ENCODE results near the gene EXOC6. TPM values are rescaled to one million over a fixed set of nuclear protein-coding genes. Genes with fewer than 3 reads are reported as not detected.

Gene EXOC6
- total and polyA plus RNA-seq, 9 donors: 6.2 to 12.8 (median 9.7) TPM

DNA sequence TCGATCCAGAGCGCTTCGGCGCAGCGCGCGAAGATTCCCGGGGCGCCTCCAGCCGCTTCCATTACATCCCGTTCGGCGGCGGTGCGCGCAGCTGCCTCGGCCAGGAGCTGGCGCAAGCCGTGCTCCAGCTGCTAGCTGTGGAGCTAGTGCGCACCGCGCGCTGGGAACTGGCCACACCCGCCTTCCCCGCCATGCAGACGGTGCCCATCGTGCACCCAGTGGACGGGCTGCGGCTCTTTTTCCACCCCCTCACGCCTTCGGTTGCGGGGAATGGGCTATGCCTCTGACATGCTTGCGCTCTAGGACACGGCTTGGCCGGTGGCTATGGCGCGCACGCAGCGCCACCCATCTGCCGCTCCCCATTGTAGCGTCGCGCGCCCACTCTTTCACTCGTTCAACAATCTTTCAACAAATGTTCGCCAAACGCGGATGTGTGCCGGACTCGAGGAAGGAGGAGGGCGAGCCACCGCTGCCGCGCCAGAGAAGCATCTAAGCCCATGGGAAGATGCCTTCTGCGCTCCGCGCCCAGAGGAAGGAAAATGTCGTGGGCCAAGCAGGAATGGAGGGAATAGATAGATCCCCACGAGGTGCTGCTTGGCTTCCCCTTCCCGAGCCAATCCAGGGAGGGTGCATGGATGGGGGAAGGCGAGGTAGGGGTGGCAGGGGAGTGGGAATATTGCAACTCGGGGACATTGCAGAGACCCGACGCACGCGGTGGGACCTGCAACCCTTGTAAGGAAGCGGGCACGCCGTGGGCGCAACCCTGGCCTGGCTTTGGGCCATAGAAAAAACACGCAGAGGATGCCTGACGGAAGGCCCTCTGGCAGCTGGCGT lies 220.3 kb downstream of the EXOC6 start:
- no peak overlapping the region for H3K4me3 ChIP-seq
- intact Hi-C loops (cut with DNase I): no loop called here
- no peaks in the 10 kb centered on the region for H3K27me3 ChIP-seq
- WGBS, 3 donors: 2 to 3% (median 2%) methylated on average over 71 to 73 of the region's 73 CpGs
- no peaks in the 10 kb centered on the region for H3K36me3 ChIP-seq
- DNase-seq: no peak
- no peaks in the 10 kb centered on the region for H3K9me3 ChIP-seq
- TF ChIP-seq POLR2A (IDR thresholded peaks at IDR 0.05) (no peak), EP300 (IDR thresholded peaks at IDR 0.05) (no peak)
- TF ChIP-seq, protein P1, sequence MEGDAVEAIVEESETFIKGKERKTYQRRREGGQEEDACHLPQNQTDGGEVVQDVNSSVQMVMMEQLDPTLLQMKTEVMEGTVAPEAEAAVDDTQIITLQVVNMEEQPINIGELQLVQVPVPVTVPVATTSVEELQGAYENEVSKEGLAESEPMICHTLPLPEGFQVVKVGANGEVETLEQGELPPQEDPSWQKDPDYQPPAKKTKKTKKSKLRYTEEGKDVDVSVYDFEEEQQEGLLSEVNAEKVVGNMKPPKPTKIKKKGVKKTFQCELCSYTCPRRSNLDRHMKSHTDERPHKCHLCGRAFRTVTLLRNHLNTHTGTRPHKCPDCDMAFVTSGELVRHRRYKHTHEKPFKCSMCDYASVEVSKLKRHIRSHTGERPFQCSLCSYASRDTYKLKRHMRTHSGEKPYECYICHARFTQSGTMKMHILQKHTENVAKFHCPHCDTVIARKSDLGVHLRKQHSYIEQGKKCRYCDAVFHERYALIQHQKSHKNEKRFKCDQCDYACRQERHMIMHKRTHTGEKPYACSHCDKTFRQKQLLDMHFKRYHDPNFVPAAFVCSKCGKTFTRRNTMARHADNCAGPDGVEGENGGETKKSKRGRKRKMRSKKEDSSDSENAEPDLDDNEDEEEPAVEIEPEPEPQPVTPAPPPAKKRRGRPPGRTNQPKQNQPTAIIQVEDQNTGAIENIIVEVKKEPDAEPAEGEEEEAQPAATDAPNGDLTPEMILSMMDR (IDR thresholded peaks at IDR 0.05): no peak
- H3K27ac ChIP-seq: no peak overlapping the region
- peaks cover 10% of the 10 kb centered on the region for H3K4me1 ChIP-seq (ENCODE audit: insufficient read depth)

DNA sequence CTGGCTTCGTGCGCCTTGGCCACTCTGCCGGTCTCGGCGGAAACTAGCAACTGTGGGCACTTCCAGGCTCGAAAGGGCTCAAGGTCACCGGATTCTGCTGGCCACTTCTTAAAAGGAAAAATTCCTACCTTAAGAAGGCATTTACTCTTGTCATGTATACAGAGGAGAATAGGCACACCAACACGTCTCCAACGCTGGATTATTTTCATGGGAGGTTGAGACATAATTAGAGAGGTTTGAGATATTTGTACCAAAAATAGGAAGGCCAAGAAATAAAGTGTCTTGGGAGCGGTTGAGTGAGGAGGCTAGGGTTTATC lies 220.9 kb downstream of the EXOC6 start:
- Histone ChIP-seq H3K27ac (no peak overlapping the region), H3K4me1 (ENCODE audit: insufficient read depth) (peaks cover 12% of the 10 kb centered on the region), H3K4me3 (no peak overlapping the region), H3K9me3 (no peaks in the 10 kb centered on the region), H3K27me3 (no peaks in the 10 kb centered on the region), H3K36me3 (no peaks in the 10 kb centered on the region)
- 17 to 27% (median 23%) methylated on average over 10 of the region's 10 CpGs for WGBS, 3 donors
- DNase-seq: no peak
- TF ChIP-seq EP300 (IDR thresholded peaks at IDR 0.05): no peak
- TF ChIP-seq, protein P1 (IDR thresholded peaks at IDR 0.05): no peak
- TF ChIP-seq POLR2A (IDR thresholded peaks at IDR 0.05): no peak
- intact Hi-C loops (cut with DNase I): no loop called here

DNA sequence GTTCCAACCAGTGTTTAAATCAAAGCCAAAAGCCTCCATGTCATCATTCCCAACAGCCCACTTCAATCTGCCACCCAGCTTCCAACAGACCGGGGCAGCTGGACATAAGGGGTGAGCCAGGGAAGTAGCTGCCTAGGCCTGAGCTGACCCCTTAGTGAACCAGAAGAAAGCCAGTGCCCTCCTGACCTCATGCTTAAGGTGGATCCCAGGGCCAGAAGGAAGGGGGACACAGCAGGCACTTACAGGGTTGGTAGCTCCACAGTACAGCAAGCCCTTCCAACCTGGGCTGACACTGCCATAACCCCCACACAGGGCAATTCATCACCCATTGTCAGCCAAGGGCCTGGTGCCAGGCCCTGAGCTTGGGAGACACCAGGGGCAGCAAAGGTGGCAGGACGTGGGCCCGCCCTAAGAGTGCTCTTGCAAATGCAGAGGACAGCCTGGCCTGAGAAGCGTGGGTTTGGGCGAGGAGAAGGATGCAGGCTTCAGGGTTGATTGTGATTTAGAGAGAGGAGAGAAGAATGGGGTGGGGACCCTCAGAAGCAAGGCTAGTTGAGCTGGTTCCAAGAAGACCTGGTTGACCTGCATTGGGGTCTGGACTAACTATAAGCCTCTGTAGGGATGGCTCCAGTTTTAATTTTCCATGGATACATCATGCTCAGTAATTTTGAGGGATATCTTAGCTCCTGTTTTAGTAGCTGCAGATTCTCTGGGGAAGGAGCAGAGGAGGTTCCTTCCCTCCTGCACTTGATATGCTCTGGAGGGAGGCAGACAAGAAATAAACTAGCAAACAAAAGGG lies 222.3 kb downstream of the EXOC6 start:
- Histone ChIP-seq H3K27me3 (no peaks in the 10 kb centered on the region), H3K36me3 (no peaks in the 10 kb centered on the region), H3K27ac (no peak overlapping the region), H3K4me1 (ENCODE audit: insufficient read depth) (peaks cover 14% of the 10 kb centered on the region), H3K4me3 (no peak overlapping the region), H3K9me3 (no peaks in the 10 kb centered on the region)
- no peak for TF ChIP-seq POLR2A (IDR thresholded peaks at IDR 0.05)
- no peak for TF ChIP-seq EP300 (IDR thresholded peaks at IDR 0.05)
- TF ChIP-seq, protein P1 (IDR thresholded peaks at IDR 0.05): no peak
- 74 to 77% (median 75%) methylated on average over 5 of the region's 5 CpGs for WGBS, 3 donors
- intact Hi-C loops (cut with DNase I): no loop called here
- no peak for DNase-seq

DNA sequence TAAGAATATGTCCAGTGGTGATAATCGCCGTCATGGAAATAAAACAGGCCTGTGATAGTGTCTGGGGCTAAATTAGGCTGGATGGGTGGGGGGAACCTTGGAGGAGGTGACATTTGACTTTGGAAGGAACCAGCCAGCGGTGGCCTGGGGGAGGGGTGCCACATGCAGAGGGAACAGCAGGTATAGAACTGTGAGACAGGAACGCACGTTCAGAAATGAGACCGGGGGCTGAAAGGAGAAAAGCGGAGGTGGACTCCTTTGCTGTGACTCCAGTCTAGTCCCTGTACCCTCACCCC lies 222.8 kb downstream of the EXOC6 start:
- Histone ChIP-seq H3K9me3 (no peaks in the 10 kb centered on the region), H3K27ac (no peak overlapping the region), H3K4me3 (no peak overlapping the region), H3K27me3 (no peaks in the 10 kb centered on the region), H3K4me1 (ENCODE audit: insufficient read depth) (peaks cover 14% of the 10 kb centered on the region), H3K36me3 (no peaks in the 10 kb centered on the region)
- DNase-seq: no peak
- TF ChIP-seq POLR2A (IDR thresholded peaks at IDR 0.05) (no peak), EP300 (IDR thresholded peaks at IDR 0.05) (no peak)
- TF ChIP-seq, protein P1 (IDR thresholded peaks at IDR 0.05): no peak
- intact Hi-C loops (cut with DNase I): no loop called here
- 64 to 71% (median 70%) methylated on average over 7 of the region's 7 CpGs for WGBS, 3 donors
